Skeletal muscle satellite cell (primary cell): ENCODE measurements around the gene RNF157.
"Not testable (repeated sequence)": the region's sequence is repeated elsewhere in the genome, so short reads cannot be mapped to it uniquely, and the experiment has no call there.

ENCODE experiments used
- H3K27me3 ChIP-seq: 2 replicates; pipeline ENCODE4 v1.7.0; 2013; ENCODE audit warnings: low read length; ENCODE audit not compliant: control insufficient read depth, insufficient read depth
- H3K36me3 ChIP-seq: 2 replicates; pipeline ENCODE4 v1.7.0; 2013; ENCODE audit warnings: mild to moderate bottlenecking, control low read depth, low read length; ENCODE audit not compliant: insufficient read depth
- H3K4me1 ChIP-seq: 2 replicates; pipeline ENCODE4 v1.7.0; 2013; ENCODE audit warnings: low read length; ENCODE audit not compliant: control insufficient read depth, insufficient read depth
- H3K4me2 ChIP-seq: 2 replicates; pipeline ENCODE4 v1.7.0; 2013; ENCODE audit warnings: mild to moderate bottlenecking, low read length
- H3K4me3 ChIP-seq: 2 replicates; pipeline ENCODE4 v1.7.0; 2013; ENCODE audit warnings: low read length
- H3K9ac ChIP-seq: 2 replicates; pipeline ENCODE4 v1.7.0; 2013; ENCODE audit warnings: mild to moderate bottlenecking, low read depth, low read length, moderate library complexity
- H3K9me3 ChIP-seq: replicated peaks from 2 replicates; pipeline ENCODE4 v1.7.0; 2013; ENCODE audit warnings: mild to moderate bottlenecking, control low read depth, low read length

Gene RNF157

DNA sequence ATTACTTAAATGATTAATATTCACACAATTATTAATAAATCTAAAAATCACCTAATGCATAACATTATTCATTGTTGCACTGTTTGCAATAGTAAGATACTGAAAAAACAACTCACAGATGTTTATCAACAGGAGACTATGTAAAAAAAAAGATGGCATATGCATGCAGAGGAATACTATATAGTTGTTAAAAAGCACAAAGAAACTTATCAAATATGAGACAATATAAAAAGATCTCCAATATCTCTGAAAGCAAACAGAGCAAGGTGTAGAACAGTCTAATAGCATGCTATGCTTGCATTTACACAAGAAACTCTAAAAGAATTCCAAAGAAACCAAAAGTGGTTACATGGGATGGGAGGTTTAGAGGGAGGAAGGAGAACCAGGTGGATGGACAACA lies 3.7 kb downstream of the RNF157 start:
- no peaks in the 10 kb centered on the region for H3K36me3 ChIP-seq
- peaks cover 26% of the 10 kb centered on the region for H3K27me3 ChIP-seq
- no peak overlapping the region for H3K4me3 ChIP-seq
- H3K9me3 ChIP-seq, result no peaks in the 10 kb centered on the region
- H3K4me1 ChIP-seq, result peaks cover 15% of the 10 kb centered on the region
- no peak overlapping the region for H3K9ac ChIP-seq
- H3K4me2 ChIP-seq, result no peak overlapping the region

DNA sequence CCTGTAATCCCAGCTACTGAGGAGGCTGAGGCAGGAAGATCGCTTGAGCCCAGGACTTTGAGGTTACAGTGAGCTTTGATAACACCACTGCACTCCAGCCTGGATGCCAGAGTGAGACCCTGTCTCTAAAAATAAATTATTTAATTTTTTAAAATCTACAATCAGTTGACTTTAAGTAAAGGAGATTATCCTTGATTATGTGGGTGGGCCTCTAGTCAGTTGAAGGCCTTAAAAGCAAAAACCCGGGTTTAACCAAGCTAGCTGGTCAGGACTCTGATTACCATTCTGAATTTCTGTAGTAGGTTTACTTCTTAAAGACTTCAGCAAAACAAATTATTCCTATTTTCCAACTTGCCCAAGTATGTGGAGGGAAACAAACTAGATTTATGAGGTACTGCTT lies 4.4 kb downstream of the RNF157 start:
- Histone ChIP-seq H3K9ac (no peak overlapping the region), H3K36me3 (no peaks in the 10 kb centered on the region), H3K4me1 (peaks cover 10% of the 10 kb centered on the region), H3K27me3 (peaks cover 19% of the 10 kb centered on the region), H3K9me3 (no peaks in the 10 kb centered on the region), H3K4me3 (no peak overlapping the region), H3K4me2 (no peak overlapping the region)

DNA sequence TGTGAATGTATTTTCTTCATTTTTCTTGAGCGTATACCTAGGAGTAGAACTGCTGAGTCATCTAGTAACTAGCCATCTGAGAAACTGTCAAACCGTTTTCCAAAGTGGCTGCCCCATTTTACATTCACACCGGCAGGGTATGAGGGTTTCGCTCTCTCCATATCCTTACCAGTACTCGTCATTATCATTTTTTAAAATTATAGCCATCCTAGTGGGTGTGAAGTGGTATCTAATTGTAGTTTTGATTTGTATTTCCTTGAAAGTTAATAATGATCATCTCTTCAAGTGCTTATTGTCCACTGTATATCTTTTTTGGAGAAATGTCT lies 6.0 kb downstream of the RNF157 start:
- no peak overlapping the region for H3K4me2 ChIP-seq
- H3K27me3 ChIP-seq, result peaks cover 20% of the 10 kb centered on the region
- H3K9me3 ChIP-seq, result no peaks in the 10 kb centered on the region
- peaks cover 3% of the 10 kb centered on the region for H3K4me1 ChIP-seq
- H3K4me3 ChIP-seq, result no peak overlapping the region
- H3K36me3 ChIP-seq, result no peaks in the 10 kb centered on the region
- no peak overlapping the region for H3K9ac ChIP-seq

DNA sequence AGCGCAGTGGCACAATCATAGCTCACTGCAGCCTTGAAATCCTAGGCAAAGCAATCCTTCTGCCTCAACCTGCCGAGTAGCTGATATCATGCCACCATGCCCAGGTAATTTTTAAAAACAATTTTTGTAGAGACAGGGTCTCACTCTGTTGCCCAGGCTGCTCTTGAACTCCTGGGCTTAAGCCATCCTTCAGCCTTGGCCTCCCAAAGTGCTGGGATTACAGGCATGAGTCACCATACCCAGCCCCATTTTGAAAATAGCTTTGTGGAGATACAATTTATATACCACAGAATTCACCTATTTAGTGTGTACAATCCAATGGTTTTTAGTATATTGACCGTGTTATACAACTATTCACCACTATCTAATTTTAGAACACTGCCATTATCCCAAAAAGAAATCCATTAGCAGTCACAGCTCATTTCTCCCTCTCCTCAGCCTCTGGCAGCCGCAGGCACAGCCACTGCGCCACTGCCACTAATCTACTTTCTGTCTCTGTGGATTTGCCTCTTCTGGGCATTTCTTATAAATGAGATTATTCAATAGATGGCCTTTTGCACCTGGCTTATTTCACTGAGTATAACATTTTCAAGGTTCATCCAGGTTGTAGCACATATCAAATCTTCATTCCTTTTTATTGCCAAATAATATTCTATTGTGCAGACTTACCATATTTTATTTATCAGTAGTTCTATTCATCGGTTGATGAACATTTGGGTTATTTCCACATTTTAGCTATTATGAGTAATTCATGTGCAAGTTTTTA lies 6.5 kb downstream of the RNF157 start:
- H3K27me3 ChIP-seq, result peaks cover 19% of the 10 kb centered on the region
- no peak overlapping the region for H3K4me3 ChIP-seq
- H3K4me2 ChIP-seq, result no peak overlapping the region
- H3K9me3 ChIP-seq, result no peaks in the 10 kb centered on the region
- H3K4me1 ChIP-seq, result peaks cover 3% of the 10 kb centered on the region
- H3K9ac ChIP-seq, result no peak overlapping the region
- H3K36me3 ChIP-seq, result no peaks in the 10 kb centered on the region

DNA sequence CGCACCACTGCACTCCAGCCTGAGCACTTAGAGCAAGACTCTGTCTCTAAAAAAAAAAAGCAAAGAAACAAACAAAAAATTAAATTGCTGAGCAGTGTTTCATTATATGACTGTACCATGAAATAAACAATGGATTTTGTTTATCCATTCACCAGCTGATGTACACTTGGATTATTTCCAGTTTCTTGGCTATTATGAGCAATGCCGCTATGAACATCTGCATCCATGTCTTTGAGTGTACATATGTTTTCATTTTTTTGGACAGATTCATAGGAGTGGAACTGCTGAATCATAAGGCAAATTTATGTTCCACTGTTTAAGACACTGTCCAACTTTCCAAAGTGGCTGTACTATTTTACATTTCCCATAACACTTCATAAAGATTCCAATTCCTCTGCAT lies 8.0 kb downstream of the RNF157 start:
- Histone ChIP-seq H3K4me3 (no peak overlapping the region), H3K9me3 (no peaks in the 10 kb centered on the region), H3K27me3 (peaks cover 21% of the 10 kb centered on the region), H3K36me3 (no peaks in the 10 kb centered on the region), H3K4me2 (peak overlapping the region; percentile 9), H3K9ac (no peak overlapping the region), H3K4me1 (peaks cover 3% of the 10 kb centered on the region)

DNA sequence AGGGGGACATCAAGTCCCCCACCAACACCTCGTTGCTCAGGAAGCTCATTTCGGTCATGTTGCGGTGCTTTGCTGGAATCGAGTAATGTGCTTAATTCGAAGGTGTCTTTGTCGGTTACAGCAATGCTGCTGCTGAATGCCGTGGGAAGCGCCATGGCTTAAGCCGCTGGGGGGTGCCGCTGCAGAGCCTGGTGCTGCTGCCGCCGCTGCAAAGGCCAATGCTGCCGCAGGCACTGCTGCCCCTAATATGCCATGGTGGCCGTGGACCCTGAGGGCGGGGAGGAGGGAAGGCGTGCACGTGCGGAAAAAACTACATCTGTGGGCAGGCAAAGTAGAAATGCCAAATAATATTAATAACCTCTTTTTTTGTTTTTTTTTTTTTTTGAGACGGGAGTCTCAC lies 13.5 kb downstream of the RNF157 start:
- H3K4me1 ChIP-seq, H3K36me3 ChIP-seq, H3K4me3 ChIP-seq, H3K9ac ChIP-seq, H3K4me2 ChIP-seq, H3K9me3 ChIP-seq: not testable (repeated sequence)
- H3K27me3 ChIP-seq, result peaks cover 24% of the 10 kb centered on the region

DNA sequence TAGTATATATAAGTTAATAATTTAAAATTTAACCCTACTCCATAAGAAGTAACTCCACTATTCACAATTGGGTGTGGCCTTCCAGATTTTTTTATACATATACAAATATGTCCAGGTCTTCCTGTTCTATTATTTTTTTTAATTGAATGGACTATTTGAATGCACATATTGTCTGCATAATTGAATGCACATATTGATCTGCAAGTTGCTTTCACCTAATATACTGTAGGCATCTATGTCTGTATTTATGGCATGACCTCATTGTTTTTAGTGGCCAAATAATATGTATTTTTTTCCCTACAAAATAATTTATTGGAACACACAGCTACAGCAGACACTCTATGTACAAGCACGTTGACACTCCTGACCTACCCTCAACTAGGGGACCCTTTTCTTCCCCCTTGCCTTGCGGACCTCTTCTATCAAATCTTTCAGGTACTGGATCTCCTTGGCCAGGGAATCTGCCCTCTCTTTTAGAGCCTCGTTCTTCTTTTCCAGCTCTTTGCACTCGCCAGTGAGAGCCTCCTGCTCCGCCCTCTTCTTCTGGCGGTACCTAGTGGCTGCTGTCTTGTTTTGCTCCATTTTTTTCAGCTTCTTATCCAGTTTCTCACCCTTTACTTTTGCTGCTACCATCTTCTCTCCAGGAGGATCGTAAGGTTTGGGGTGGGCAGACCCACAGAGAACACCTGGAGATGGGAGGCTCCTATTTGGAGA lies 14.8 kb downstream of the RNF157 start:
- H3K4me3 ChIP-seq, H3K4me1 ChIP-seq, H3K9ac ChIP-seq, H3K9me3 ChIP-seq, H3K36me3 ChIP-seq, H3K4me2 ChIP-seq: not testable (repeated sequence)
- peaks cover 24% of the 10 kb centered on the region for H3K27me3 ChIP-seq

DNA sequence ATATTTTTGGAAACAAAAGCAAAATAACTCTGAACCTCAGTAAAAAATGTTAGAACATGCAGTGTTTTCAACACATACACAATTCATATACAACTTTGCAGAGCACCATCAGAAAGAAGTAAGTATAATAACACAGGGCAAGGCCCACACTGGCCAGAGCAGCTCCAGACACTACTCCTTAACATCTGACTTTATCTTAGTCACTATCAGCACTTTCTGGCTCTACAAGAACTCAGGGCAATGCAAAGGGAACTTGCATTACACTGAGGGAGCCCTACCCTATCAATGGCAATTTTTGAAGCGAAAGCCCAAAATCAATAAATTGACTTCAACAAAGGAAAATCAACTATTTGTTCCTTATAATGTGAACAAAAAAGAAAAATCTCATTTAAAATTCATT lies 16.5 kb downstream of the RNF157 start:
- H3K27me3 ChIP-seq, result peaks cover 9% of the 10 kb centered on the region
- no peak overlapping the region for H3K4me2 ChIP-seq
- no peak overlapping the region for H3K4me3 ChIP-seq
- H3K9ac ChIP-seq, result no peak overlapping the region
- no peaks in the 10 kb centered on the region for H3K36me3 ChIP-seq
- no peaks in the 10 kb centered on the region for H3K4me1 ChIP-seq
- H3K9me3 ChIP-seq, result no peaks in the 10 kb centered on the region

DNA sequence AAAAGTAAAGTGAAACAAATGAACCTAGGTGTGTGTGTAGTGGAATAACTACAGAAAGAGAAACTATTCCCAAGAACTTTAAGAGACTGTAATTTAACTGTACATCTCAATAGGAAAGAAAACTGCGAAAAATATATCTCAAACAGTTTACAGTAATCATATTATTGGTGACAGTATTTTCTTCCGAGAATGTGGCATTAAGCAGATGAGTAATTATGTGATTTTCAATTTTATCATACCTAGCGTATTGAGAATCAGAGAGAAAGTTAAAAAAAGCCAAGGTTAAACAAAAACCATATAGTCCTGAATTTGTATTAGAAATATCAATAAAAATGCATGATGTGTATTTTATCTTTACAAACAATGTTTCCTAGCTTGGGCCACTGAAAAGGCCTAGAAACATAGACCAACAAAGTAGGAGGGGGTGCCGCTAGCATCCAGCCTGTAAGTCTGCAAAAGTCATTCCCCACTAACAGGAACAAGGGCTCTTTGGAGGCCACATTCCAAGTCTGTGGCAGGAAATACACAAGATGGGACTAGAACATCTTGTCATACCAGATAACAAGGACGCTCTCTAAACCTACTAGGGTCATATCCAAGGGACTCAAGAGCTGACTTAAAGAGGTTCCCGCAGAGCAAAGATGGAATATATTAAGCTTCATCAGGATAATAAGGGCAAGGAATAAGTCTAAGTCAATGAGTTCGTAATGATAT lies 20.5 kb downstream of the RNF157 start:
- no peak overlapping the region for H3K4me3 ChIP-seq
- H3K9ac ChIP-seq, result no peak overlapping the region
- no peaks in the 10 kb centered on the region for H3K9me3 ChIP-seq
- no peaks in the 10 kb centered on the region for H3K4me1 ChIP-seq
- no peak overlapping the region for H3K4me2 ChIP-seq
- H3K27me3 ChIP-seq, result peaks cover 10% of the 10 kb centered on the region
- H3K36me3 ChIP-seq, result no peaks in the 10 kb centered on the region

DNA sequence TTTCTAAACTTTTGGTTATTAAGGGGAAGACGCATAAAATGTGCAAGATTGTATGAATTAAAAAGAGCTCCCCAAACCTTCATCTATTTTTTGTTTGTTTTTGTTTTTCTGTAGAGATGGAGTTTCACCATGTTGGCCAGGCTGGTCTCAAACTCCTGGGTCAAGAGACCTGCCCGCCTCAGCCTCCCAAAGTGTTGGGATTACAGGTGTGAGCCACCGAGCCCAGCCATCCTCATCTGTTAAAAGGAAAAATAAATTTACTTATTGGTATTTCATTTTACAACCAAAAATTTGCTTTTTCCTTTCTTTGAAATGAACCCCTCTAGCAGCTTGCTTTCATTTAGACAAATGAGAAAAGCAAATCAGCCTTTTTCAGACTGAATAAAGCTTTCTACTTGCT lies 23.2 kb downstream of the RNF157 start:
- no peaks in the 10 kb centered on the region for H3K4me1 ChIP-seq
- H3K9me3 ChIP-seq, result no peaks in the 10 kb centered on the region
- no peak overlapping the region for H3K9ac ChIP-seq
- no peaks in the 10 kb centered on the region for H3K36me3 ChIP-seq
- H3K27me3 ChIP-seq, result peaks cover 32% of the 10 kb centered on the region
- no peak overlapping the region for H3K4me2 ChIP-seq
- no peak overlapping the region for H3K4me3 ChIP-seq

DNA sequence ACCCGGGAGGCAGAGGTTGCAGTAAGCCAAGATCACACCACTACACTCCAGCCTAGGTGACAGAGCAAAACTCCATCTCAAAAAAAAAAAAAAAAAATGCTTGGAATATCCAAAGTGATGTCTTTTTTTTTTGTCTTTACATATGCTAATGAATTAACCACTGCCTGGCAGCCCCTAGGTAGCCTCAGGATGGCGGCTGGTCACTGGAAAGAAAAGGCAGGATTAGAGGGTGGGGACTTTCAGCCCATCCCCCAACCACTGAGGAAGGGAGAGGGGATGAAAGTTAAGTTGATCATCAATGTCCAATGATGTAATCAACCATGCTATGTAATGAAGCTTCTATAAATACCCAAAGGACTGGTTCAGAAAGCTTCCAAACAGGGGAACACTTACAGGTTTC lies 26.8 kb downstream of the RNF157 start:
- Histone ChIP-seq H3K36me3 (no peaks in the 10 kb centered on the region), H3K4me3 (no peak overlapping the region), H3K4me2 (no peak overlapping the region), H3K27me3 (peaks cover 43% of the 10 kb centered on the region), H3K4me1 (no peaks in the 10 kb centered on the region), H3K9ac (no peak overlapping the region), H3K9me3 (no peaks in the 10 kb centered on the region)
